ENCODE data around the gene EIF6.

DNA sequence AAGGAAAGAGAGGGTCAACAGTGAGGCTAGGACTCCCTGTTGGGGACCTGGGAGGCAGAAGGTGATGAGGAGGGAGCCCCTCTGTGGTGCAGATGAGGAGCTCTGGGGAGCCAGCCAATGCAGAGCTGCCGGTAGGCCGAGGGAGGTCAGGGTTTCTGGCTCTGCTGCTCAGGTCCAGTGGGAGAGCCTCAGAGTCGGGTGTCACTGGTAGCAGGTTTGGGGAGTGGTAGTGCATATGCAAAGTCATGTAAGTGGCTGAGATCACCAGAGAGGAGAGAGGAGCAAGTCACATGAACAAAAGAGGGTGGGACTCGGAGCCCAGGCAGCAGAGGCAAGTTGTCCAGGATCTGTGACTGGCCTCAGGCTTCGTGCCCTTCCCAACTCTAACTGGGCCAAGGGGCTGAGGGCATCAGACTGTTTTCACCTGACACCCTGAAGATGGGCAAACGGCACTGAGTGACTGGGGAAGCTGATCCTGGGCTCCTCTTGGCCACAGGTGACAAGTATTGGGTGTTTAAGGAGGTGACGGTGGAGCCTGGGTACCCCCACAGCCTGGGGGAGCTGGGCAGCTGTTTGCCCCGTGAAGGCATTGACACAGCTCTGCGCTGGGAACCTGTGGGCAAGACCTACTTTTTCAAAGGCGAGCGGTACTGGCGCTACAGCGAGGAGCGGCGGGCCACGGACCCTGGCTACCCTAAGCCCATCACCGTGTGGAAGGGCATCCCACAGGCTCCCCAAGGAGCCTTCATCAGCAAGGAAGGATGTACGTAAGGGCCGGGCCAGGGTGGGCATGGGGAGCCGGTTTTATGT is 13.3 kb downstream of the EIF6 start:
- TF ChIP-seq, protein P1, sequence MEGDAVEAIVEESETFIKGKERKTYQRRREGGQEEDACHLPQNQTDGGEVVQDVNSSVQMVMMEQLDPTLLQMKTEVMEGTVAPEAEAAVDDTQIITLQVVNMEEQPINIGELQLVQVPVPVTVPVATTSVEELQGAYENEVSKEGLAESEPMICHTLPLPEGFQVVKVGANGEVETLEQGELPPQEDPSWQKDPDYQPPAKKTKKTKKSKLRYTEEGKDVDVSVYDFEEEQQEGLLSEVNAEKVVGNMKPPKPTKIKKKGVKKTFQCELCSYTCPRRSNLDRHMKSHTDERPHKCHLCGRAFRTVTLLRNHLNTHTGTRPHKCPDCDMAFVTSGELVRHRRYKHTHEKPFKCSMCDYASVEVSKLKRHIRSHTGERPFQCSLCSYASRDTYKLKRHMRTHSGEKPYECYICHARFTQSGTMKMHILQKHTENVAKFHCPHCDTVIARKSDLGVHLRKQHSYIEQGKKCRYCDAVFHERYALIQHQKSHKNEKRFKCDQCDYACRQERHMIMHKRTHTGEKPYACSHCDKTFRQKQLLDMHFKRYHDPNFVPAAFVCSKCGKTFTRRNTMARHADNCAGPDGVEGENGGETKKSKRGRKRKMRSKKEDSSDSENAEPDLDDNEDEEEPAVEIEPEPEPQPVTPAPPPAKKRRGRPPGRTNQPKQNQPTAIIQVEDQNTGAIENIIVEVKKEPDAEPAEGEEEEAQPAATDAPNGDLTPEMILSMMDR (IDR thresholded peaks at IDR 0.05 in 8 of 11, conservative IDR thresholded peaks at IDR 0.05 in 3 of 11): no peak
- TF ChIP-seq POLR2AphosphoS5 (IDR thresholded peaks at IDR 0.05): peak in 1 of 3 donors; percentile 40
